ENCODE results near the gene GASK1A.

Gene GASK1A

GRCh38 chr3:43072361-43072760, 93.2 kb downstream of the GASK1A start:
- Histone ChIP-seq H3K4me1 (ENCODE audit: control insufficient read depth, insufficient read depth, low read length, poor library complexity, severe bottlenecking) (no peaks in the 10 kb centered on the region), H3K36me3 (ENCODE audit: control insufficient read depth, insufficient read depth, low read length) (no peaks in the 10 kb centered on the region), H3K27ac (ENCODE audit: insufficient read depth, low read length, poor library complexity, severe bottlenecking) (no peak overlapping the region), H3K4me3 (ENCODE audit: insufficient read depth, low read depth, low read length, poor library complexity, severe bottlenecking) (no peak overlapping the region), H3K9me3 (ENCODE audit: control insufficient read depth, low read length) (no peaks in the 10 kb centered on the region), H3K27me3 (replicated peaks; ENCODE audit: control insufficient read depth, insufficient read depth, low read length, poor library complexity, severe bottlenecking) (no peaks in the 10 kb centered on the region)
- no peak for DNase-seq

DNA sequence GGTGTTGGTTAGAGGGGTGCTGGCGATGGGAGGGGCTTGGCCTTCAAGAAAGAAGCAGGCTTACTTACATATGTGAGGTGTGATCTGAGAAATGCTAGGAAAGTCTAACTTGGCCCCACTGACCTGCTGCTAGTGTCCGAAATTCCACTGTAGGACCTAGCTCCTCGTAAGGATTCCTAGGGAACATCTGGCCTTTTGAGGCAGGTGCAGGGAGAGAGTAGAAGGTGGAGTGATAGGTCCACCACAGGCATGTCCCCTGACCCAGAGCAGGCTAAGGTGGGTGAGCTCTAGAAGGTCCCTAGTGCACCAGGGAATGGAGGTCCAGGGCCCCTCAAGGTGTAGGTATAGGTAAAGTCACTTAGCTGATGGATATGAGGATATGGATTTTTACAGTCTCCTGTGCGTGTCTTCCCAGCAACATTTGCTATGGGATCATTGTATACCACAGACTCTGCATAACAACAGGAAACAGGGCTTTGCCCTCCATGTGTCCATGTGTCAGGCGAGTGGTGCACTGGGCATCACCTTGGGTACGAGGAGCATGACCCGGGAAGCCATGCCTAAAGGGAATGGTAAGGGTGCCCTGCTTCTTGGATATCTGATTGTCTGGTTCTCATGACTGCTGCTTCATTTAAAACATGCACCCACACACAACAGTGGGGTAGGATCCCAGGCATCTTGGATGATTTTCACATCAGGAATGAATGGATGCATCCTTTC, 94.2 kb downstream of the GASK1A start:
- no peaks in the 10 kb centered on the region for H3K36me3 ChIP-seq (ENCODE audit: control insufficient read depth, insufficient read depth, low read length)
- no peak overlapping the region for H3K27ac ChIP-seq (ENCODE audit: insufficient read depth, low read length, poor library complexity, severe bottlenecking)
- H3K4me3 ChIP-seq (ENCODE audit: insufficient read depth, low read depth, low read length, poor library complexity, severe bottlenecking) = no peak overlapping the region
- no peaks in the 10 kb centered on the region for H3K27me3 ChIP-seq (replicated peaks; ENCODE audit: control insufficient read depth, insufficient read depth, low read length, poor library complexity, severe bottlenecking)
- DNase-seq = no peak
- H3K9me3 ChIP-seq (ENCODE audit: control insufficient read depth, low read length) = no peaks in the 10 kb centered on the region
- no peaks in the 10 kb centered on the region for H3K4me1 ChIP-seq (ENCODE audit: control insufficient read depth, insufficient read depth, low read length, poor library complexity, severe bottlenecking)

- Histone ChIP-seq H3K4me1 (ENCODE audit: control insufficient read depth, insufficient read depth, low read length, poor library complexity, severe bottlenecking) (no peaks in the 10 kb centered on the region), H3K36me3 (ENCODE audit: control insufficient read depth, insufficient read depth, low read length) (no peaks in the 10 kb centered on the region), H3K9me3 (ENCODE audit: control insufficient read depth, low read length) (no peaks in the 10 kb centered on the region), H3K4me3 (ENCODE audit: insufficient read depth, low read depth, low read length, poor library complexity, severe bottlenecking) (no peak overlapping the region), H3K27me3 (replicated peaks; ENCODE audit: control insufficient read depth, insufficient read depth, low read length, poor library complexity, severe bottlenecking) (no peaks in the 10 kb centered on the region), H3K27ac (ENCODE audit: insufficient read depth, low read length, poor library complexity, severe bottlenecking) (no peak overlapping the region)
- no peak for DNase-seq
Measured at GRCh38 chr3:43073836-43074220, 94.7 kb downstream of the GASK1A start.

DNA sequence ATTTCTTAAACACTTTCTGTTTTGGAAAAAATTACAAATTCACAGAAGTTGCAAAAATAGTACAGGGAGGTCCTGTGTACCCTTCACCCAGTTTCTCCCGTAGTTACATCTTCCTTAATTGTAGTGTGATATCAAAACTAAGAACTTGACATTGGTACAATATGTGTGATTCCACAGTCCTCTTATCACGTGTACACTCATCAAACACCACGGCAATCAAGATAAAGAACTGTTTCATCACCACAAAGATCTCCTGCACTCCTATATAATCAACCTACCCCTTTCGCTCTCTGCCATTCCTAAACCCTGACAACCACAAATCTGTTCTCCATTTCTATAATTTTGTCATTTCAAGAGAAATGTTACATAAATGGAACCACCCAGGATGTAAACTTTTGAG, 95.4 kb downstream of the GASK1A start:
- Histone ChIP-seq H3K27me3 (replicated peaks; ENCODE audit: control insufficient read depth, insufficient read depth, low read length, poor library complexity, severe bottlenecking) (no peaks in the 10 kb centered on the region), H3K27ac (ENCODE audit: insufficient read depth, low read length, poor library complexity, severe bottlenecking) (no peak overlapping the region), H3K9me3 (ENCODE audit: control insufficient read depth, low read length) (no peaks in the 10 kb centered on the region), H3K36me3 (ENCODE audit: control insufficient read depth, insufficient read depth, low read length) (peaks cover 5% of the 10 kb centered on the region), H3K4me1 (ENCODE audit: control insufficient read depth, insufficient read depth, low read length, poor library complexity, severe bottlenecking) (no peaks in the 10 kb centered on the region), H3K4me3 (ENCODE audit: insufficient read depth, low read depth, low read length, poor library complexity, severe bottlenecking) (no peak overlapping the region)
- DNase-seq = no peak

GRCh38 chr3:43074901-43075689, 96.0 kb downstream of the GASK1A start:
- H3K36me3 ChIP-seq (ENCODE audit: control insufficient read depth, insufficient read depth, low read length) = peaks cover 11% of the 10 kb centered on the region
- no peaks in the 10 kb centered on the region for H3K27me3 ChIP-seq (replicated peaks; ENCODE audit: control insufficient read depth, insufficient read depth, low read length, poor library complexity, severe bottlenecking)
- no peaks in the 10 kb centered on the region for H3K9me3 ChIP-seq (ENCODE audit: control insufficient read depth, low read length)
- no peak overlapping the region for H3K4me3 ChIP-seq (ENCODE audit: insufficient read depth, low read depth, low read length, poor library complexity, severe bottlenecking)
- no peaks in the 10 kb centered on the region for H3K4me1 ChIP-seq (ENCODE audit: control insufficient read depth, insufficient read depth, low read length, poor library complexity, severe bottlenecking)
- no peak overlapping the region for H3K27ac ChIP-seq (ENCODE audit: insufficient read depth, low read length, poor library complexity, severe bottlenecking)
- no peak for DNase-seq

DNA sequence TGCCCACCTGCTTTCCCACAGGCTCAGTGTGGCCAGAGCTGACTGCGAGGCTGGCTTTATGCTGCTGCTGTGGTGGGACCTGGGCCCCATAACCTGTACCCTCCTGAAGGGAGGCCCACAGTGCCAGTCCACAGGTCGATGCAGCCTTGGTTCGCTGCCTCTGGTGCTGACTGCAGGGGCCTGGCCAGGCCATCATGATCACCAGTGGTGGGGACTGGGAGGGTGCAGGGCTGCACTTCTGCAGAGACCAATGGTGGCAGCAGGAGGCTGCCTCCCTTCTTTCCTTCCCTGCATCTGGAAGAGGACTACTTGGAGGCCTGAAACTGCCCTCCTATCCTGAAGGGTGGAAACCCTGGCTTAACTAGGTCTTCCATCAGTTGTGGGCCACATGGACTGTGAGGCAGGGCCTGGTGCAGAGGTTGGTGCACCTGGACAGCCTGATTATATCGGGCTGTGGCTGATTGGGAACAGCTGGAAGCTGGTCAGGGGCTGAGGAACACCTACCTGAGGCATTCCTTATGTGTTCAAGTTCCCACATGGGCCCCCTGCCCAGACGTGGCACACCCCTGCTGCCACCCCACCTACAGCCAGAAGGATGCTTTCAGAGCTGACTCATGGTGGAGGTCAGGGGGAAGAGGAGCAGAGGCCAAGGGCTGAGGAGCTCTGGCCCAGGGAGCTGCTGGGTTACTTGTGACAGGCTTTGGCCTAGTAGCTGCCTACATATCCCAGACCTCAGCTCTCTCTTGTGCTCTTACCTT, 97.0 kb downstream of the GASK1A start:
- Histone ChIP-seq H3K36me3 (ENCODE audit: control insufficient read depth, insufficient read depth, low read length) (peaks cover 19% of the 10 kb centered on the region), H3K27ac (ENCODE audit: insufficient read depth, low read length, poor library complexity, severe bottlenecking) (no peak overlapping the region)

GRCh38 chr3:43076857-43077256, 97.7 kb downstream of the GASK1A start:
- no peaks in the 10 kb centered on the region for H3K27me3 ChIP-seq (replicated peaks; ENCODE audit: control insufficient read depth, insufficient read depth, low read length, poor library complexity, severe bottlenecking)
- no peak overlapping the region for H3K27ac ChIP-seq (ENCODE audit: insufficient read depth, low read length, poor library complexity, severe bottlenecking)
- DNase-seq = no peak
- no peak overlapping the region for H3K4me3 ChIP-seq (ENCODE audit: insufficient read depth, low read depth, low read length, poor library complexity, severe bottlenecking)
- no peaks in the 10 kb centered on the region for H3K9me3 ChIP-seq (ENCODE audit: control insufficient read depth, low read length)
- H3K4me1 ChIP-seq (ENCODE audit: control insufficient read depth, insufficient read depth, low read length, poor library complexity, severe bottlenecking) = no peaks in the 10 kb centered on the region
- peaks cover 27% of the 10 kb centered on the region for H3K36me3 ChIP-seq (ENCODE audit: control insufficient read depth, insufficient read depth, low read length)

More for the DNA sequence above, 97.0 kb downstream of the GASK1A start:
- H3K27me3 ChIP-seq (replicated peaks; ENCODE audit: control insufficient read depth, insufficient read depth, low read length, poor library complexity, severe bottlenecking) = no peaks in the 10 kb centered on the region
- H3K4me3 ChIP-seq (ENCODE audit: insufficient read depth, low read depth, low read length, poor library complexity, severe bottlenecking) = no peak overlapping the region
- DNase-seq = no peak
- H3K4me1 ChIP-seq (ENCODE audit: control insufficient read depth, insufficient read depth, low read length, poor library complexity, severe bottlenecking) = no peaks in the 10 kb centered on the region
- H3K9me3 ChIP-seq (ENCODE audit: control insufficient read depth, low read length) = no peaks in the 10 kb centered on the region

GRCh38 chr3:43077261-43077660, 98.2 kb downstream of the GASK1A start:
- Histone ChIP-seq H3K4me1 (ENCODE audit: control insufficient read depth, insufficient read depth, low read length, poor library complexity, severe bottlenecking) (no peaks in the 10 kb centered on the region), H3K27me3 (replicated peaks; ENCODE audit: control insufficient read depth, insufficient read depth, low read length, poor library complexity, severe bottlenecking) (no peaks in the 10 kb centered on the region), H3K27ac (ENCODE audit: insufficient read depth, low read length, poor library complexity, severe bottlenecking) (no peak overlapping the region), H3K9me3 (ENCODE audit: control insufficient read depth, low read length) (no peaks in the 10 kb centered on the region), H3K4me3 (ENCODE audit: insufficient read depth, low read depth, low read length, poor library complexity, severe bottlenecking) (no peak overlapping the region), H3K36me3 (ENCODE audit: control insufficient read depth, insufficient read depth, low read length) (peaks cover 27% of the 10 kb centered on the region)
- no peak for DNase-seq

GRCh38 chr3:43077707-43078106, 98.6 kb downstream of the GASK1A start:
- H3K4me1 ChIP-seq (ENCODE audit: control insufficient read depth, insufficient read depth, low read length, poor library complexity, severe bottlenecking) = no peaks in the 10 kb centered on the region

More at GRCh38 chr3:43077707-43078106, 98.6 kb downstream of the GASK1A start:
- DNase-seq = no peak
- no peaks in the 10 kb centered on the region for H3K27me3 ChIP-seq (replicated peaks; ENCODE audit: control insufficient read depth, insufficient read depth, low read length, poor library complexity, severe bottlenecking)
- H3K4me3 ChIP-seq (ENCODE audit: insufficient read depth, low read depth, low read length, poor library complexity, severe bottlenecking) = no peak overlapping the region
- H3K36me3 ChIP-seq (ENCODE audit: control insufficient read depth, insufficient read depth, low read length) = peaks cover 27% of the 10 kb centered on the region
- no peaks in the 10 kb centered on the region for H3K9me3 ChIP-seq (ENCODE audit: control insufficient read depth, low read length)
- H3K27ac ChIP-seq (ENCODE audit: insufficient read depth, low read length, poor library complexity, severe bottlenecking) = no peak overlapping the region
